BLaER1 (cell line): ENCODE measurements around the gene ST3GAL2.
A peak's percentile ranks its signal among the peaks of the same experiment; 100 is the strongest.
"Not testable (repeated sequence)": the region's sequence is repeated elsewhere in the genome, so short reads cannot be mapped to it uniquely, and the experiment has no call there.

Source experiments
- H3K27ac ChIP-seq: shearing (Covaris generic); formaldehyde crosslinking; 2 replicates; pipeline ENCODE4 v1.8.1; 2022
- H3K27me3 ChIP-seq: shearing (Covaris generic); formaldehyde crosslinking; 2 replicates; pipeline ENCODE4 v1.8.1; 2022
- H3K36me3 ChIP-seq: shearing (Covaris generic); formaldehyde crosslinking; 2 replicates; pipeline ENCODE4 v1.8.1; 2022
- H3K4me1 ChIP-seq: shearing (Covaris generic); formaldehyde crosslinking; 2 replicates; pipeline ENCODE4 v1.8.1; 2022
- H3K4me2 ChIP-seq: shearing (Covaris generic); formaldehyde crosslinking; 2 replicates; pipeline ENCODE4 v1.8.1; 2022
- H3K4me3 ChIP-seq: shearing (Covaris generic); formaldehyde crosslinking; 2 replicates; pipeline ENCODE4 v1.8.1; 2022
- H3K9ac ChIP-seq: shearing (Covaris generic); formaldehyde crosslinking; 2 replicates; pipeline ENCODE4 v1.8.1; 2022
- H3K9me3 ChIP-seq: shearing (Covaris generic); formaldehyde crosslinking; 2 replicates; pipeline ENCODE4 v1.8.1; 2022
- H4K20me1 ChIP-seq: shearing (Covaris generic); formaldehyde crosslinking; 2 replicates; pipeline ENCODE4 v1.8.1; 2022
- Cebpa-rat ChIP-seq: shearing (Covaris generic); IDR thresholded peaks from 2 replicates; pipeline ENCODE4 v1.8.1; 2022

The ST3GAL2 gene

GRCh38 chr16:70359552-70359951, 79.3 kb downstream of the ST3GAL2 start:
- Histone ChIP-seq H3K9ac (no peak overlapping the region), H4K20me1 (peaks cover 5% of the 10 kb centered on the region; the same call in 1 of the 2 replicates), H3K4me2 (no peak overlapping the region), H3K27ac (no peak overlapping the region), H3K4me3 (no peak overlapping the region), H3K4me1 (no peaks in the 10 kb centered on the region), H3K36me3 (peaks cover 100% of the 10 kb centered on the region), H3K27me3 (no peaks in the 10 kb centered on the region), H3K9me3 (no peaks in the 10 kb centered on the region)
- no peak for TF ChIP-seq Cebpa-rat

- H3K36me3 ChIP-seq, result peaks cover 59% of the 10 kb centered on the region
- no peaks in the 10 kb centered on the region for H3K9me3 ChIP-seq
- H3K4me1 ChIP-seq, result peaks cover 25% of the 10 kb centered on the region
- peaks cover 20% of the 10 kb centered on the region; the same call in 1 of the 2 replicates for H4K20me1 ChIP-seq
- H3K27ac ChIP-seq, result no peak overlapping the region
- no peak overlapping the region for H3K4me3 ChIP-seq
- TF ChIP-seq Cebpa-rat, result no peak
- H3K27me3 ChIP-seq, result no peaks in the 10 kb centered on the region
- no peak overlapping the region for H3K4me2 ChIP-seq
- H3K9ac ChIP-seq, result no peak overlapping the region
These were observed 89.1 kb downstream of the ST3GAL2 start for GRCh38 chr16:70349783-70350182.

- Histone ChIP-seq H3K4me2 (no peak overlapping the region), H4K20me1 (peaks cover 16% of the 10 kb centered on the region; the same call in 1 of the 2 replicates), H3K9me3 (no peaks in the 10 kb centered on the region), H3K9ac (no peak overlapping the region), H3K27ac (no peak overlapping the region), H3K4me3 (no peak overlapping the region), H3K36me3 (peaks cover 52% of the 10 kb centered on the region), H3K4me1 (peaks cover 25% of the 10 kb centered on the region), H3K27me3 (no peaks in the 10 kb centered on the region)
- TF ChIP-seq Cebpa-rat, result no peak
These were observed 89.9 kb downstream of the ST3GAL2 start for GRCh38 chr16:70348991-70349390.

GRCh38 chr16:70345840-70346239, 93.1 kb downstream of the ST3GAL2 start:
- H4K20me1 ChIP-seq, result peaks cover 16% of the 10 kb centered on the region; the same call in 1 of the 2 replicates
- no peak for TF ChIP-seq Cebpa-rat
- peak overlapping the region; percentile 95 for H3K9ac ChIP-seq
- H3K9me3 ChIP-seq, result no peaks in the 10 kb centered on the region
- H3K4me2 ChIP-seq, result peak overlapping the region; percentile 94
- H3K27ac ChIP-seq, result peak overlapping the region; percentile 89
- no peaks in the 10 kb centered on the region for H3K27me3 ChIP-seq
- peaks cover 20% of the 10 kb centered on the region for H3K36me3 ChIP-seq
- H3K4me3 ChIP-seq, result peak overlapping the region; percentile 89
- peaks cover 33% of the 10 kb centered on the region for H3K4me1 ChIP-seq

GRCh38 chr16:70342016-70342415, 96.9 kb downstream of the ST3GAL2 start:
- H4K20me1 ChIP-seq, result no peaks in the 10 kb centered on the region
- peaks cover 21% of the 10 kb centered on the region for H3K4me1 ChIP-seq
- no peaks in the 10 kb centered on the region for H3K9me3 ChIP-seq
- H3K4me3 ChIP-seq, result no peak overlapping the region
- no peak overlapping the region for H3K27ac ChIP-seq
- no peaks in the 10 kb centered on the region for H3K27me3 ChIP-seq
- no peak for TF ChIP-seq Cebpa-rat
- H3K9ac ChIP-seq, result 0 out of 2 replicates have a peak overlapping the region, but pooled peaks have one; percentile 1
- no peak overlapping the region for H3K4me2 ChIP-seq
- H3K36me3 ChIP-seq, result peaks cover under 1% of the 10 kb centered on the region; the same call in 1 of the 2 replicates

- no peak for TF ChIP-seq Cebpa-rat
- no peak overlapping the region for H3K4me2 ChIP-seq
These were observed 97.3 kb downstream of the ST3GAL2 start for GRCh38 chr16:70341600-70341999.

GRCh38 chr16:70337814-70338213, 101.1 kb downstream of the ST3GAL2 start:
- Histone ChIP-seq H3K36me3 (peaks cover 41% of the 10 kb centered on the region), H4K20me1 (no peaks in the 10 kb centered on the region), H3K9ac (no peak overlapping the region), H3K27ac (no peak overlapping the region), H3K4me1 (peaks cover 9% of the 10 kb centered on the region), H3K4me2 (no peak overlapping the region), H3K4me3 (no peak overlapping the region), H3K27me3 (no peaks in the 10 kb centered on the region), H3K9me3 (no peaks in the 10 kb centered on the region)
- no peak for TF ChIP-seq Cebpa-rat

More at GRCh38 chr16:70341600-70341999, 97.3 kb downstream of the ST3GAL2 start:
- H4K20me1 ChIP-seq, result no peaks in the 10 kb centered on the region
- H3K4me3 ChIP-seq, result no peak overlapping the region
- peaks cover 5% of the 10 kb centered on the region for H3K36me3 ChIP-seq
- no peaks in the 10 kb centered on the region for H3K9me3 ChIP-seq
- H3K27me3 ChIP-seq, result no peaks in the 10 kb centered on the region
- H3K27ac ChIP-seq, result no peak overlapping the region
- 0 out of 2 replicates have a peak overlapping the region, but pooled peaks have one; percentile 1 for H3K9ac ChIP-seq
- H3K4me1 ChIP-seq, result peaks cover 21% of the 10 kb centered on the region

GRCh38 chr16:70332728-70333127, 106.2 kb downstream of the ST3GAL2 start:
- H3K4me1 ChIP-seq, H3K4me3 ChIP-seq, H3K9ac ChIP-seq, H3K27ac ChIP-seq, H3K27me3 ChIP-seq, H3K4me2 ChIP-seq, H3K9me3 ChIP-seq, H4K20me1 ChIP-seq: not testable (repeated sequence)
- peaks cover 90% of the 10 kb centered on the region for H3K36me3 ChIP-seq

GRCh38 chr16:70331588-70332358, 107.1 kb downstream of the ST3GAL2 start:
- no peak overlapping the region for H3K4me2 ChIP-seq
- no peak for TF ChIP-seq Cebpa-rat
- H3K9ac ChIP-seq, result no peak overlapping the region
- H3K27me3 ChIP-seq, result no peaks in the 10 kb centered on the region
- no peaks in the 10 kb centered on the region for H3K9me3 ChIP-seq
- no peak overlapping the region for H3K4me3 ChIP-seq
- no peaks in the 10 kb centered on the region for H3K4me1 ChIP-seq
- no peak overlapping the region for H3K27ac ChIP-seq
- peaks cover 95% of the 10 kb centered on the region for H3K36me3 ChIP-seq
- no peaks in the 10 kb centered on the region for H4K20me1 ChIP-seq

- Histone ChIP-seq H3K27ac (no peak overlapping the region), H3K9ac (no peak overlapping the region), H3K9me3 (no peaks in the 10 kb centered on the region), H3K4me2 (no peak overlapping the region), H4K20me1 (no peaks in the 10 kb centered on the region), H3K36me3 (peaks cover 95% of the 10 kb centered on the region), H3K27me3 (no peaks in the 10 kb centered on the region), H3K4me3 (no peak overlapping the region), H3K4me1 (no peaks in the 10 kb centered on the region)
- no peak for TF ChIP-seq Cebpa-rat
These were observed 107.8 kb downstream of the ST3GAL2 start for GRCh38 chr16:70331091-70331490.
